ENCODE measurements around the gene ZNF578.
"Not testable (repeated sequence)": the region's sequence is repeated elsewhere in the genome, so short reads cannot be mapped to it uniquely, and the experiment has no call there.

ZNF578 gene

DNA sequence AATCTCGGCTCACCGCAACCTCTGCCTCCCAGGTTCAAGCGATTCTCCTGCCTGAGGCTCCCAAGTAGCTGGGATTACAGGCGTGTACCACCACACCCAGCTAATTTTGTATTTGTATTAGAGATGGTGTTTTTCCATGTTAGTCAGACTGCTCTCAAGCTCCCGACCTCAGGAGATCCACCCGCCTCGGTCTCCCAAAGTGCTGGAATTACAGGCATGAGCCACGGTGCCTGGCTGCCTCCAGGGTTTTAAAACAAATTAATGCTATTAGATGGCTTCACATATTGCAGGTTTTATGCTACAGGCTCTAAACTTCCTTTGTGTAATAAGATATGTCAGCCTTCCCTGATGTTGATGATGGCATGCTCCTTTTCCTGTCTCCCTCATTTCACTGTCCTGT, 108.3 kb downstream of the ZNF578 start:
- DNase-seq = not testable (repeated sequence)

Measured in T-helper 2 cell (primary cell).